ENCODE data around the gene GPR158. TPM values are rescaled to one million over a fixed set of nuclear protein-coding genes. Genes with fewer than 3 reads are reported as not detected.

The GPR158 gene
- total and polyA plus RNA-seq, 2 experiments from 2014 or later = 0.02 to 0.47 TPM

DNA sequence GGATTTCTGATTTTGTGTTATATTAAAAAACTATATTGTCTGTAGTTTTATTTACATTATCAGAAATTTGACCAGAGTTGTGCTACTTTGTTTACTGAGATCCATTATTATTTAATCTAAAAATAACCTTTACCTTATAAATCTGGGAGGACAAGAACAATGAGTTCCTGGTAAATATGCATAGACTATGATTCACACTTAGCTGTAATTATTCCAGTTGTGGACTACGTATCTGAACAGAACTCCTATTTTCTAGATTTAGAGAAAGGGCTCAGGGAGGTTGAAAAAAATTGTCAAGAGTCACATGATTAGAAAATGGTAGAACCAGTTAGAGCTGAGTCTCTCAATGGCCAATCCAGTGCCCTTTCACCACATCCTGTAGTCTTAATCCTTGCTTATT lies 4.2 kb upstream of the GPR158 start:
- Histone ChIP-seq H3K36me3 (replicated peaks; ENCODE audit: insufficient read depth, low read depth) (no peaks in the 10 kb centered on the region), H4K20me1 (ENCODE audit: insufficient read depth, poor library complexity, severe bottlenecking) (no peaks in the 10 kb centered on the region), H3K9me3 (ENCODE audit: low read depth) (no peaks in the 10 kb centered on the region), H2AFZ (no peak overlapping the region), H3K4me1 (ENCODE audit: insufficient read depth) (peaks cover 7% of the 10 kb centered on the region), H3K4me2 (no peak overlapping the region), H3K9me2 (replicated peaks; ENCODE audit: insufficient read depth) (no peaks in the 10 kb centered on the region), H3K79me2 (no peaks in the 10 kb centered on the region), H3K4me3 (no peak overlapping the region), H3K27me3 (peaks cover 30% of the 10 kb centered on the region), H3K27ac (no peak overlapping the region)
- TF ChIP-seq EZH2phosphoT487 (IDR thresholded peaks at IDR 0.05; ENCODE audit: low read depth, severe bottlenecking, unreplicated experiment) (no peak), EZH2 (IDR thresholded peaks at IDR 0.05; ENCODE audit: borderline replicate concordance) (no peak)
- TF ChIP-seq, protein P1, sequence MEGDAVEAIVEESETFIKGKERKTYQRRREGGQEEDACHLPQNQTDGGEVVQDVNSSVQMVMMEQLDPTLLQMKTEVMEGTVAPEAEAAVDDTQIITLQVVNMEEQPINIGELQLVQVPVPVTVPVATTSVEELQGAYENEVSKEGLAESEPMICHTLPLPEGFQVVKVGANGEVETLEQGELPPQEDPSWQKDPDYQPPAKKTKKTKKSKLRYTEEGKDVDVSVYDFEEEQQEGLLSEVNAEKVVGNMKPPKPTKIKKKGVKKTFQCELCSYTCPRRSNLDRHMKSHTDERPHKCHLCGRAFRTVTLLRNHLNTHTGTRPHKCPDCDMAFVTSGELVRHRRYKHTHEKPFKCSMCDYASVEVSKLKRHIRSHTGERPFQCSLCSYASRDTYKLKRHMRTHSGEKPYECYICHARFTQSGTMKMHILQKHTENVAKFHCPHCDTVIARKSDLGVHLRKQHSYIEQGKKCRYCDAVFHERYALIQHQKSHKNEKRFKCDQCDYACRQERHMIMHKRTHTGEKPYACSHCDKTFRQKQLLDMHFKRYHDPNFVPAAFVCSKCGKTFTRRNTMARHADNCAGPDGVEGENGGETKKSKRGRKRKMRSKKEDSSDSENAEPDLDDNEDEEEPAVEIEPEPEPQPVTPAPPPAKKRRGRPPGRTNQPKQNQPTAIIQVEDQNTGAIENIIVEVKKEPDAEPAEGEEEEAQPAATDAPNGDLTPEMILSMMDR (IDR thresholded peaks at IDR 0.05; ENCODE audit: poor library complexity) = no peak
- DNase-seq (ENCODE audit: low spot score) = no peak
- 78% methylated on average over 1 of the region's 1 CpG for WGBS (ENCODE audit: low lambda C conversion rate, missing lambda C conversion rate)

DNA sequence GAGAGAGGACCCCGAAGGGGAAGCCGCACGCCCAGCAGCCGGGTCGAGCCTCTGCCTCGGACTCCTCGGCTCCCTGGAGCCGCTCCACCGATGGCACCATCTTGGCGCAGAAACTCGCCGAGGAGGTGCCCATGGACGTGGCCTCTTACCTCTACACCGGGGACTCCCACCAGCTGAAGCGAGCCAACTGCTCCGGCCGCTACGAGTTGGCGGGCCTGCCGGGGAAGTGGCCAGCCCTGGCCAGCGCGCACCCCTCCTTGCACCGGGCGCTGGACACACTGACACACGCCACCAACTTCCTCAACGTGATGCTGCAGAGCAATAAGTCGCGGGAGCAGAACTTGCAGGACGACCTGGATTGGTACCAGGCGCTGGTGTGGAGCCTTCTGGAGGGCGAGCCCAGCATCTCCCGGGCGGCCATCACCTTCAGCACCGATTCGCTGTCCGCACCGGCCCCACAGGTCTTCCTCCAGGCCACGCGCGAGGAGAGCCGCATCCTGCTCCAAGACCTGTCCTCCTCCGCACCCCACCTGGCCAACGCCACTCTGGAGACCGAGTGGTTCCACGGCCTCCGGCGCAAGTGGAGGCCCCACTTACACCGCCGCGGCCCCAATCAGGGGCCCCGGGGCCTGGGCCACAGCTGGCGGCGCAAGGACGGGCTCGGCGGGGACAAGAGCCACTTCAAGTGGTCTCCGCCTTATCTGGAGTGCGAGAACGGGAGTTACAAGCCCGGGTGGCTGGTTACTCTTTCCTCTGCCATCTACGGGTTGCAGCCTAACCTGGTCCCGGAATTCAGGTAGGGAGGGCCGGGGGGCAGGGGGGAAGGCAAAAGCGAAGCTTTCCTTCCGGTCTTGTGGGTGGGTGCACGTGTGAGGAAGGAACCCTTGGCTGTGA lies 973 bp downstream of the GPR158 start:
- Histone ChIP-seq H3K27me3 (peaks cover 68% of the 10 kb centered on the region), H3K9me2 (replicated peaks; ENCODE audit: insufficient read depth) (no peaks in the 10 kb centered on the region), H3K4me2 (peak overlapping the region; percentile 86), H4K20me1 (ENCODE audit: insufficient read depth, poor library complexity, severe bottlenecking) (no peaks in the 10 kb centered on the region), H3K9me3 (ENCODE audit: low read depth) (no peaks in the 10 kb centered on the region), H3K36me3 (replicated peaks; ENCODE audit: insufficient read depth, low read depth) (no peaks in the 10 kb centered on the region), H3K4me3 (no peak overlapping the region), H3K27ac (no peak overlapping the region), H2AFZ (no peak overlapping the region), H3K79me2 (no peaks in the 10 kb centered on the region), H3K4me1 (ENCODE audit: insufficient read depth) (peaks cover 16% of the 10 kb centered on the region)
- DNase-seq (ENCODE audit: low spot score) = peak; percentile 65
- TF ChIP-seq EZH2 (IDR thresholded peaks at IDR 0.05; ENCODE audit: borderline replicate concordance) = peak; percentile 79
- TF ChIP-seq, protein P1 (IDR thresholded peaks at IDR 0.05; ENCODE audit: poor library complexity) = no peak
- TF ChIP-seq EZH2phosphoT487 (IDR thresholded peaks at IDR 0.05; ENCODE audit: low read depth, severe bottlenecking, unreplicated experiment) = no peak
- 2% methylated on average over 66 of the region's 66 CpGs for WGBS (ENCODE audit: low lambda C conversion rate, missing lambda C conversion rate)

DNA sequence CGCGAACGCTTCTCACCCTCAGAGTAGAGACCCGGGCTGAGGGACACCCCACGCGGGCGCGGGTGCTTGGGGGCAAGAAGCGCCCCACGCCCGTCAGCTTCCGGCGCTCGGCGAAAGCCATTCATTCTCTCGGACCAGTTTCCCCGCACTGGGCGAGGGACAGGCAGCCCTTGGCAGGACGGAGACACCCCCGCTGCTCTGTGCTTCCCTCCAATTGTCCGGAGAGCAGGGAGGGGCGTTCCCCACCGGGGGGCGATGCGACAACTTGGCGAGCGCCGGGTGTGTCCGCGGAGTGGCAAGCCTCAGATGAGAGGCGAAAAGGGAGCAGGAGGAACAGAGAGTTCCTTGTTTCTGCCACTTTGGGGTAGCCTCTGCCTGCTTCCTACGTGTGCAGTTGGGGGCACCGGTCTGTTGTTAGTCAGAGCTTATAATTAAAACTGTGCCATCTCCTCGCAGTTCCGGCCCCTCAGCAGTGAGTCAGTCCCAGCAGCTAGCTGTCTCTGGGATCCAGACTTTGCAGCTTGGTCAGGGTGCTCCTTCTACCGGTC lies 1.7 kb downstream of the GPR158 start:
- no peaks in the 10 kb centered on the region for H4K20me1 ChIP-seq (ENCODE audit: insufficient read depth, poor library complexity, severe bottlenecking)
- no peak for DNase-seq (ENCODE audit: low spot score)
- peaks cover 16% of the 10 kb centered on the region for H3K4me1 ChIP-seq (ENCODE audit: insufficient read depth)
- no peaks in the 10 kb centered on the region for H3K9me3 ChIP-seq (ENCODE audit: low read depth)
- no peak overlapping the region for H2AFZ ChIP-seq
- 3% methylated on average over 32 of the region's 36 CpGs for WGBS (ENCODE audit: low lambda C conversion rate, missing lambda C conversion rate)
- TF ChIP-seq EZH2 (IDR thresholded peaks at IDR 0.05; ENCODE audit: borderline replicate concordance) = peak; percentile 40
- TF ChIP-seq EZH2phosphoT487 (IDR thresholded peaks at IDR 0.05; ENCODE audit: low read depth, severe bottlenecking, unreplicated experiment) = no peak
- H3K9me2 ChIP-seq (replicated peaks; ENCODE audit: insufficient read depth) = no peaks in the 10 kb centered on the region
- no peak overlapping the region for H3K27ac ChIP-seq
- peak overlapping the region; percentile 86 for H3K4me2 ChIP-seq
- H3K36me3 ChIP-seq (replicated peaks; ENCODE audit: insufficient read depth, low read depth) = no peaks in the 10 kb centered on the region
- no peaks in the 10 kb centered on the region for H3K79me2 ChIP-seq
- H3K27me3 ChIP-seq = peaks cover 67% of the 10 kb centered on the region
- H3K4me3 ChIP-seq = no peak overlapping the region

Data from hepatocyte (in vitro differentiated cells).